ENCODE results near the gene RAB11FIP4.

The RAB11FIP4 gene

GRCh38 chr17:31461227-31461810 lies 69.8 kb downstream of the RAB11FIP4 start:
- DNase-seq: no peak

GRCh38 chr17:31462261-31462660 lies 70.8 kb downstream of the RAB11FIP4 start:
- no peak for DNase-seq

- DNase-seq: no peak
Observed at GRCh38 chr17:31466096-31466760, 74.8 kb downstream of the RAB11FIP4 start.

GRCh38 chr17:31467502-31468256 lies 76.2 kb downstream of the RAB11FIP4 start:
- DNase-seq: no peak

- peak; percentile 52 for DNase-seq
Observed at GRCh38 chr17:31469959-31470358, 78.5 kb downstream of the RAB11FIP4 start.

- DNase-seq: no peak
Observed at GRCh38 chr17:31470592-31470991, 79.1 kb downstream of the RAB11FIP4 start.

GRCh38 chr17:31472137-31472536 lies 80.7 kb downstream of the RAB11FIP4 start:
- no peak for DNase-seq

- no peak for DNase-seq
Observed at GRCh38 chr17:31475378-31476162, 84.1 kb downstream of the RAB11FIP4 start.

- DNase-seq: no peak
Observed at GRCh38 chr17:31476525-31477416, 85.3 kb downstream of the RAB11FIP4 start.

GRCh38 chr17:31477417-31478055 lies 86.1 kb downstream of the RAB11FIP4 start:
- DNase-seq: no peak

- no peak for DNase-seq
Observed at GRCh38 chr17:31479062-31479408, 87.6 kb downstream of the RAB11FIP4 start.

GRCh38 chr17:31479524-31479923 lies 88.0 kb downstream of the RAB11FIP4 start:
- DNase-seq: no peak

GRCh38 chr17:31480067-31480466 lies 88.6 kb downstream of the RAB11FIP4 start:
- no peak for DNase-seq

- DNase-seq: no peak
Observed at GRCh38 chr17:31480904-31481782, 89.7 kb downstream of the RAB11FIP4 start.

GRCh38 chr17:31481783-31482081 lies 90.3 kb downstream of the RAB11FIP4 start:
- no peak for DNase-seq

- no peak for DNase-seq
Observed at GRCh38 chr17:31484821-31485220, 93.3 kb downstream of the RAB11FIP4 start.

- DNase-seq: peak; percentile 10
Observed at GRCh38 chr17:31486351-31487062, 95.0 kb downstream of the RAB11FIP4 start.

- DNase-seq: no peak
Observed at GRCh38 chr17:31487063-31487647, 95.7 kb downstream of the RAB11FIP4 start.

GRCh38 chr17:31487648-31488263 lies 96.3 kb downstream of the RAB11FIP4 start:
- peak; percentile 98 for DNase-seq

Data from CD4-positive, alpha-beta T cell treated with Interleukin-6 for 4 hours (primary cell).